Smooth muscle cell (in vitro differentiated cells): ENCODE results near the gene COX6A2. TPM values are rescaled to one million over a fixed set of nuclear protein-coding genes. Genes with fewer than 3 reads are reported as not detected.

Experiments
- DNase-seq: peaks from one replicate; lab custom pipeline; 2025; ENCODE audit not compliant: unreplicated experiment; lab: John Stamatoyannopoulos, UW
- H2AFZ ChIP-seq: fragments of 200-600 bp; sonication (generic); 2 replicates; pipeline ENCODE4 v1.6.0; 2016; ENCODE audit warnings: antibody characterized with exemption, low read depth, mild to moderate bottlenecking
- H3F3A ChIP-seq: fragments of 200-600 bp; sonication (generic); 2 replicates; pipeline ENCODE4 v1.6.0; 2017; ENCODE audit warnings: antibody characterized with exemption, low read depth
- H3K27ac ChIP-seq: fragments of 200-600 bp; sonication (generic); 2 replicates; pipeline ENCODE4 v1.5.1; 2016; ENCODE audit warnings: low read depth, mild to moderate bottlenecking
- H3K27me3 ChIP-seq: fragments of 200-600 bp; sonication (generic); 2 replicates; pipeline ENCODE4 v1.6.1; 2016; ENCODE audit warnings: low read depth, mild to moderate bottlenecking
- H3K36me3 ChIP-seq: fragments of 200-600 bp; sonication (generic); 2 replicates; pipeline ENCODE4 v1.5.1; 2016; ENCODE audit warnings: low read depth
- H3K4me1 ChIP-seq: fragments of 200-600 bp; sonication (generic); 2 replicates; pipeline ENCODE4 v1.5.1; 2016; ENCODE audit warnings: low read depth
- H3K4me2 ChIP-seq: fragments of 200-600 bp; sonication (generic); 2 replicates; pipeline ENCODE4 v1.6.0; 2016; ENCODE audit warnings: mild to moderate bottlenecking
- H3K4me3 ChIP-seq: fragments of 200-600 bp; sonication (generic); 2 replicates; pipeline ENCODE4 v1.5.1; 2016; ENCODE audit warnings: mild to moderate bottlenecking
- H3K79me2 ChIP-seq: fragments of 200-600 bp; sonication (generic); 2 replicates; pipeline ENCODE4 v1.6.0; 2016; ENCODE audit warnings: low read depth, mild to moderate bottlenecking
- H3K9ac ChIP-seq: fragments of 200-600 bp; sonication (generic); 2 replicates; pipeline ENCODE4 v1.6.0; 2016; ENCODE audit warnings: low read depth
- H3K9me3 ChIP-seq: fragments of 200-600 bp; sonication (generic); replicated peaks from 2 replicates; pipeline ENCODE4 v1.5.1; 2016; ENCODE audit warnings: low read depth
- H4K20me1 ChIP-seq: fragments of 200-600 bp; sonication (generic); 2 replicates; pipeline ENCODE4 v1.6.0; 2016; ENCODE audit warnings: low read depth
- CTCF ChIP-seq: fragments of 200-600 bp; sonication (generic); IDR thresholded peaks from 2 replicates; pipeline ENCODE4 v1.5.1; 2017; ENCODE audit warnings: borderline replicate concordance, mild to moderate bottlenecking, antibody characterized with exemption; ENCODE audit not compliant: insufficient read depth, poor library complexity, severe bottlenecking
- WGBS: methylation state at CpG from one replicate; pipeline ENCODE4 v1.1.7; 2016; ENCODE audit warnings: low lambda C conversion rate; 5-methylcytosine and 5-hydroxymethylcytosine counted together
- polyA plus RNA-seq: library from polyadenylated mRNA; unstranded; fragments of >200 nt; fragmentation: Nextera tagmentation; extraction: Ambion mirVana; gene quantifications from 2 replicates; pipeline ENCODE4 v1.2.1, GENCODE V29; 2016
- total RNA-seq: library from RNA; depleted of rRNA; stranded (reverse); fragments of >200 nt; gene quantifications from 2 replicates; pipeline ENCODE4 v1.2.3, GENCODE V29; 2014

The COX6A2 gene
- total and polyA plus RNA-seq, 2 experiments from 2014 or later: not detected

DNA sequence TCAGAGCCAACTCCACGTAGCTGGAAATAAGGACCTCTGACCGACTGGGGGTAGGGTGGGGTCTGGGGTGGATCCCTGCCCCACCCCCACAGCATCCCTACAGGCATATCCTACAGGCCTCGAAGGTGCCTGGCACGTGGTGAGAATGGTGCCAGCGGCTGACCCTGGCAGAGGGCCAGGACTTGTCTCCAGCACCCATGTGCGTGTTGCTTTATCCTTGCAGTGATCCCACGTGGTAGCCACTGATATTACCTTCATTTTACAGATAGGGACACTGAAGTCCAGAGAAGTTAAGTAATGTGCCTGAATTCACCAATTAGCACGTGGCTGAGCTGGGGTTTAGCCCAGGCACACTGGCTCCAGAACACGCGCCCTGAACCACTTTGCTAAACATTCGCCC lies 26.7 kb downstream of the COX6A2 start:
- no peaks in the 10 kb centered on the region for H3K9me3 ChIP-seq
- TF ChIP-seq CTCF: no peak
- H3K9ac ChIP-seq: no peak overlapping the region
- H3K4me2 ChIP-seq: no peak overlapping the region
- no peaks in the 10 kb centered on the region for H3K27me3 ChIP-seq
- no peaks in the 10 kb centered on the region for H3K36me3 ChIP-seq
- no peaks in the 10 kb centered on the region for H4K20me1 ChIP-seq
- 83% methylated on average over 11 of the region's 11 CpGs for WGBS
- H3K4me3 ChIP-seq: no peak overlapping the region
- no peaks in the 10 kb centered on the region for H3F3A ChIP-seq
- H3K4me1 ChIP-seq: no peaks in the 10 kb centered on the region
- no peaks in the 10 kb centered on the region for H3K79me2 ChIP-seq
- H3K27ac ChIP-seq: no peak overlapping the region
- DNase-seq: no peak
- H2AFZ ChIP-seq: no peak overlapping the region

DNA sequence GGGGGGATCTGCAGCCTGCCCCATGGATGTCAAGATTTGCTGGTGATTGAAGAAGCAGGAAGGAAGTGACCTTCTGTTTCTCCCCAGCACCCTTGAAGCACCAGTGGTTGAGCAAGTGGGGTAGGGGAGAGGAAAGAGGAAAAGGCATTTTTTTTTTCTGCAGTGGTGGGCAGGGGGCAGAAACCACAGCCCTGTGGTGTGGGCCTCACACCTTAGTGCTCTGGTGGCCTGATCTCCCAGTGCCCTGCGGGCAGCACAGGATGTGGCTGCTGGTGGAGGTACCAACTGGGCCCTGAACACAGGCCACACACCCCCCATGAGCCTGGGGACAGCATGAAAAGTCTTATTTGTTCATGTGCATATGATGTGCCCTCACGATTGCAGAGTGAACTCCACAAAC lies 28.0 kb downstream of the COX6A2 start:
- no peak for TF ChIP-seq CTCF
- Histone ChIP-seq H3K4me1 (no peaks in the 10 kb centered on the region), H3K4me3 (no peak overlapping the region), H4K20me1 (no peaks in the 10 kb centered on the region), H3K4me2 (no peak overlapping the region), H2AFZ (no peak overlapping the region), H3K79me2 (no peaks in the 10 kb centered on the region), H3K27ac (no peak overlapping the region), H3K9me3 (no peaks in the 10 kb centered on the region), H3F3A (no peaks in the 10 kb centered on the region), H3K9ac (no peak overlapping the region), H3K27me3 (no peaks in the 10 kb centered on the region), H3K36me3 (no peaks in the 10 kb centered on the region)
- 96% methylated on average over 2 of the region's 2 CpGs for WGBS
- DNase-seq: no peak

- DNase-seq: no peak
- H3K27ac ChIP-seq: no peak overlapping the region
- no peaks in the 10 kb centered on the region for H4K20me1 ChIP-seq
- no peaks in the 10 kb centered on the region for H3K79me2 ChIP-seq
- TF ChIP-seq CTCF: no peak
- no peaks in the 10 kb centered on the region for H3K36me3 ChIP-seq
- no peak overlapping the region for H2AFZ ChIP-seq
- no peaks in the 10 kb centered on the region for H3K4me1 ChIP-seq
- no peaks in the 10 kb centered on the region for H3F3A ChIP-seq
- no peak overlapping the region for H3K4me3 ChIP-seq
- no peak overlapping the region for H3K4me2 ChIP-seq
- no peaks in the 10 kb centered on the region for H3K9me3 ChIP-seq
- WGBS: 85% methylated on average over 8 of the region's 9 CpGs
- no peak overlapping the region for H3K9ac ChIP-seq
- no peaks in the 10 kb centered on the region for H3K27me3 ChIP-seq
These were observed 30.5 kb downstream of the COX6A2 start for GRCh38 chr16:31397701-31398100.

DNA sequence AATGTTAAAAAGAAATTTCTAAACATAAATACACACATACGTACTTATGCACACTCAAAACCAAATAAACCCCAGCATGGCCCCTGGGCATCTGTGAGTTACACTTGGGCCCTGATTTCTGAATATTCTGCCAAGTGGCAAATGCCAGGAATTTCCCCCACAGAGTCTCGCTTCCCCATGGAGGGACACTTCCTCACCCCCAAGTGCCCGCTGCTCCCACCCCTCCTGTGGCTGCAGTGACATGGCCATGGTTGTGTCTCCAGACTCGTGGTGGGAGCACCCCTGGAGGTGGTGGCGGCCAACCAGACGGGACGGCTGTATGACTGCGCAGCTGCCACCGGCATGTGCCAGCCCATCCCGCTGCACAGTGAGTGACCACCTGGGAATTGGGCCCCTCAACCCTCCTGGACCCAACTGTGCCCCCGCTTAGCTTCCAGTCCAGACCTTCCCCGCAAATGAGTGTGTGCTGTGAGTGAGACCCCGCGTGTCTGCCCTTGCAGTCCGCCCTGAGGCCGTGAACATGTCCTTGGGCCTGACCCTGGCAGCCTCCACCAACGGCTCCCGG lies 31.0 kb downstream of the COX6A2 start:
- no peak for TF ChIP-seq CTCF
- Histone ChIP-seq H3K4me3 (no peak overlapping the region), H2AFZ (no peak overlapping the region), H4K20me1 (no peaks in the 10 kb centered on the region), H3K9ac (no peak overlapping the region), H3K36me3 (no peaks in the 10 kb centered on the region), H3F3A (no peaks in the 10 kb centered on the region), H3K27ac (no peak overlapping the region), H3K9me3 (no peaks in the 10 kb centered on the region), H3K4me2 (no peak overlapping the region), H3K79me2 (no peaks in the 10 kb centered on the region), H3K27me3 (no peaks in the 10 kb centered on the region), H3K4me1 (no peaks in the 10 kb centered on the region)
- DNase-seq: no peak
- 91% methylated on average over 18 of the region's 18 CpGs for WGBS
